Activated CD8-positive, alpha-beta memory T cell treated with anti-CD3 and anti-CD28 coated beads for 1 hour (primary cell): ENCODE measurements around the gene PLAC9.
A peak's percentile ranks its signal among the peaks of the same experiment; 100 is the strongest.

Experiments
- DNase-seq, 2 donors: peaks; one replicate each; pipeline ENCODE4 v3.0.0-alpha.2; 2020; ENCODE audit warnings: low read depth in 1 of 2; ENCODE audit errors: extremely low read depth in 1 of 2

PLAC9 gene

DNA sequence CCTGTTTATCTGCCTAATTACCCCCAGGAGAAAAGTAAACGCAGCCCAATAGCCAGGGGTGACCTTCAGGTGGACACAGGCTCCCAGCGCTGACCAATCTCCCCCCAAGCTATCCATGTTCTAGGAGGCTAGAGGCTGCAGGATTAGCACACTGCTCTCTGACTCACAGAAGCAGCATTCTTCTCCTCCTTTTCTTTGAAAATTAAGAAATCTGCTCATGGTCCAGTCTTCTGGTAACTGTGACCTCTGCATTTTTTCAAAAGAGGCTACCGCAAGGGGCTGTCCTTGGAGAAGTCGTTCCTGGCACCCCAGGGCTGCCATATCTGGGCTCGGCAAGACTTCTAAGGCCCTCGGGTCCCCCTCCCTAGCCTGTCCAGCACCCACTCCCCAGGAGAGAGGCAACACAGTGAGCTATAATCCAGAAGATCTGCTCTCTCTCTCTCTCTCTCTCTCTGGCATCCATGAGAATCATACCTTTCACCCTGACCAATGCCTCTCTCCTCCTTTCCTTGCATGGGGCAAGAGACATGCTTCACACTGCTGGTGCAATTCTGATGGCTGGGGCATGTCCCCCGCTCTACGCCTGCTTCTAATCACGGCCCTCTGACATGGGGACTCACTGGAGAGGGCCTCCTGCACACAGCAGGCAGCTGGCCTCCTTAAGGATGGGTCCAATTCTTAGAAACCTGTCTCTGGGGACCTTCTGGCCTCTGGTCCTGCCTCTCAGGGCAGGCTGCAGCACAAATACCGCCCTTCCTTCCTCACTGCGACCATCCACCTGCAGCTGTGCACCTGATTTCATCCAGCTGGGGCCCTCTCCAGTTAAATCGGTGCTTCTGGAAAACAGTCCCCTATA, 45.5 kb downstream of the PLAC9 start:
- no peak for DNase-seq

DNA sequence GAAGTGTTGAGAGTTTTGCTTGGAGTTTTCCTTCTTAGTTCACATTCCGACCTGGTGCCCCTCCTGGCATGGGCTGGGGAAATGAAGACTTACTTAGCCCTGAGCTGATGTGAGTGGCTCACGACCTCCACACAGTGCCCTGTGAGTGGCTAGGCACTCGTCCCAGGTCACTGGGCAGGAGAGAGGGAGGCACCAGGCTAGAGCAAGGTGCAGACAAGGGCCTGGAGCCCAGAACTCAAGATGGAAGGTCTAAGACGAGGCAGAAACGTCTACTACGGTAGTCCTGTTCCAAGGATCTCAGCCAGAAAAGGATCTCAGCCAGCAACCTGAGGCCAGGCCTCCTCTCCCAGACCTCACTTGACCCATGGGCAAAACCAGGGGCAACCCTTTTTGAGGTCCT, 50.5 kb downstream of the PLAC9 start:
- no peak for DNase-seq

DNA sequence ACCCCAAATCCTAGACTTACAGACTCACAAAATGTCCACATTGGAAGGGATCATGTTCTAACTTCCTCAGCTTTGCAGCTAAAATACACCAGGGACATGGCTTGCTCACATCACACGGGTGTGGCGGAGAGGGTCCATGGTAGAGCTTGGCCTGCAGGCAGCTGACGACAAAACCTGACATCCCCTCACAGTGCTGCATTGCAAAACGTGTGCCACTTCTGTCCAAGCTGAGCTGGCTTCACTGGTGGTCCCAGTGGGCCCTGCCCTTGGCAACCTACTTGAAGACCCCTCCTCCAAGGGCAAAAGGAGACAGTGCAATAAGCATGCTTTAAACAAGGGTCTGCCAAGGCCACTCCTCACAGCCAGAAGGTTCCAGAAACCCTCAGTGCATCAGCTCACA, 50.9 kb downstream of the PLAC9 start:
- DNase-seq: no peak

DNA sequence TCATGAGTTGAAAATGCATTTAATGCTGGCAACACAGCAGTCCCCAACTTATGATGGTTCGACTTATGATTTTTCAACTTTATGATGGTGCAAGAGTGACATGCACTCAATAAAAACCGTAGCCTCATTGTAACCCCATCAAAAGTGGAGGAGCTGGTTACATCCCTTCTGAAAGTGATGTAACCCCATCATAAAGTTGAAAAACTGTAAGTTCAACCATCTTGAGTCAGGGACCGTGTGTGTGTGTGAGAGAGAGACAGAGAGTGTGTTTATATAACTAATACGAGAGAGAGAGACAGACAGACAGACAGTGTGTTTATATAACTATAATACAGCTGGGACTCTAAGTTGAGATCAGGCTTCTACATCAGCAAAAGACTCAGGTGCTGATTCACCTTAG, 51.8 kb downstream of the PLAC9 start:
- no peak for DNase-seq

DNA sequence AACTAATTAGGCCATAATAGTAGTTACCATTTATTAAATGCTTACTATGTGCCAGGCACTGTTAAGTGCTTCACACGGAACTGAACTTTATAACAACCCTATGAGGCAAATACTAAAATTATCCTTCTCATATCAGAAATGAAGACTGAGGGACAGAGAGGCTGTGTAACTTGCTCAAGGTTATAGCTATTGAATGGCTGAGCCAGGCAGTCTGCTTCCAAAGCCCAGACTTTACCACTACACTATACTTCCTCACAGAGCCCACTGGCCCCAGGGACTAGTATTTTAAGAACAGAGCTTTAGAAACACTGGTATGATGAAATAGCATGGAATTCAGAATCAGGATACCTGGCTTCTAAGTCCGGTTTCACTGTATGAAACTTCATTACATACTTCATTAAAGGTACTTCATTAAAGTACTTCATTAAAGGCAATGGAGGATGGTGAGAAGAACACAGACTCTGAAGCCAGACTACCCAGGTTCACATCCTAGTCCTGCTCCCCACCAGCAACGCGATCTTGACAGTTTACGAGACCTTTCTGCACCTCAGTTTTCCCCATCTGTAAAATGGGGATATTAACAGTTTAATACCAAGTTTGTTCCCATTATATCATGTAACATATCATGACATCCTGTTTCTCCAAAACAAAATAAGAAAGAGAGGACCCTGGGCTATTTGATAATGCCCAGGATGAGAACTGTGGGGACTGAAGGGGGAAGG, 53.2 kb downstream of the PLAC9 start:
- DNase-seq: no peak

DNA sequence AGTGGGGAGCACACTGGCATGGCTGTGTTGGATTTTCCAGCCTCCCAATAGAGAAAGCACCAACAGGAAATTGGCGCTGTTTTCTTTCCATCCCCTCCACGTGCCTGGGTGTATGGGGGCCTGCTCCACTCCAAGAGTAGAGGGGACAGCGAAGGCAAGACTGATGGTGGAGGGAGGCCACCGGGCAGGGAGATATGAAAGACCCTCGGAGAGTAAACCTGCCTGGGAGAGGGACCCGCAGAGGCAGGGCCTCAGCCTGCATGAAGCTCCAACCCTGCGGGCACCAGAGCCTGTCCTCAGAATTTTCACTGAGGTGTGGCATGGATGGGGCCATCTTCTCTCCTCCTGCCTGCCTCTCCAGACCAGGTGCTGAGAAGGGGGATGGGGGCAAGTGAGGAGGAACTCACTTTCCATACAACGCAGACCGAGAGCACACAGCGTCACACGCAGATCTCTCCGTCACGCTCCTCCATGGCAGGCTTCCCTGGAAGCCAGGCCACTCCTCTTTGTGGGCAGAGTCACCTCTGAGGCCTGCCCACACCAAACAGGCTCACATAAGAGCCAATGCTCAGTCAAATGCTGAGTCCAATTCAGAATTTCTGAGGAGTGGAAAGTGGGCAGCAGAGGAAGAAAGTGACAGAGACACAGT, 54.0 kb downstream of the PLAC9 start:
- no peak for DNase-seq

DNA sequence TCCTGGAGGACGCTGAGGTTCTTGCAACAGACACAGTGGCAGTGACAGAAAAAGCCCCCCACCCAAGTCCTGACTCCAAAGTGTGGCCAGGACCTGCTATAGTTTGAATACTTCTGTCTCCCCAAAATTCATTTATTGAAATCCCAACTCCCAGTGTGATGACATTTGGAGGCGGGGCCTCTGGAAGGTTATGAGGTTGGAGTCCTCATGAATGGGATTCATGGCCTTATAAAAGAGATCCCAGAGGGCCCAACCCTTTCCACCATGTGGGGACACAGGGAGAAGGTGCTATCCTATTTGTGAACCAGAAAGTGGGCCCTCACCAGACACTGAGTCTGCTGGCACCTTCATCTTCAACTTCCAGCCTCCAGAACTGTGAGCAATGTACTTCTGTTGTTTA, 54.5 kb downstream of the PLAC9 start:
- DNase-seq: no peak

DNA sequence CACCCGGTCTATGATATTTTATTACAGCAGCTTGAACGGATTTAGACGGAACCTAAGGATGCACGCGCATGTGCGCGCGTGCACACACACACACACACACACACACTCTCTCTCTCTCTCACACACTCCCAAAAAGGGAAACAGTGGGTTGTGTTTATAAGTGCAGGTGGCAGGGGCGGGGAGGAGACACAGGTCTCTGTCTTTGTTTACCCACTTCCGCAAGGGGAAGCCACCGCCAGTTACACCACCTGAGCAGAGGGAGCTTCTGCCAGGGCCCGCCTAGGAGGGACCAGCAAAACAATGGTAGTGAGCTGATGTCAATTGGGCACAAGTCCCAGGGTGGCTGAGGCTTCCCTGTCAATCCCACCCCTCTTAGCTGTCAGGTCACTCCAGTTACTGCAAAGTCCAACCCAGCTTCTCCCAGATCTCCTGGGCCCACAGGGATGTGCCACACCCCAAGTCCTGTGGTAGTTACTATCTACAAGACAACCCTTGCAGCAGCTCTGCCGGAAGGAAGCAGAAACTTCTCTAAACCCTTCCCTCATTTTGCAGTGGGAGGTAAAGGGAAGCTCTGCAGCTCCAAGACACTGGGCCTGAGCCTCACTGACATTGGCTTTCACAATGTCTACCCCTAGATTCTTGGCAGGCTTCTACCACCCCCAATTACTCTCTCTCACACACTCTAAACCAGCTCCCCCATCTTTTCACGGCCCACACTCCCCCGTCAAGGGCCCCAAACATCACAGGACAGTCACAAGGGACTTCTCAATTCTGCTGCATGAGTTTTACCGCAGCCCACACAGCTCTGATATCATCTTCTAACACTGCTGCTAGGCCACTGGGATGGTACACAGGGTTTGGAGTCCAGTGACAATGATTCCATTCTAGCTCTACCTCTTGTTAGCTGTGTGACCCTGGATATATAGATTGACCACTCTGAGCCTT, 55.2 kb downstream of the PLAC9 start:
- DNase-seq: peak; percentile 45 to 54

DNA sequence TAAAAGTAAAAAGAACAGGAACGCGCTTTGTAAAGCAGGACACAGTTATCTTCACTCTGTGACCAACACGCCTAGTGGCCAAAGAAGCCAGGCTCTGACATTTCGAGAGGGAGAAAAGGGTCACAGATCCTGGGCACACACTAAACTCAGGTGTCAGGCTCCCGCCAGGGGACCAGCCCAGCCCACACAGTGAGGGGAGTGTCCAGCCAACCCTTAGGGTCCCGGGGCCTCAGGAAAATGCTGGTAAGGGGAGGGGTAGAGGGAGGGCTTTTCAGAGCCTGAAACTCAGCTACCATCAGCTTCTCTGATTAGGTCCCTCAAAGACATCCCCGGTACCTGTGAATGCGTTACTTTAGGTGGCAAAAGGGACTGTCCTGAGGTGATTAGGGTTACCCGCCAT, 56.2 kb downstream of the PLAC9 start:
- no peak for DNase-seq

DNA sequence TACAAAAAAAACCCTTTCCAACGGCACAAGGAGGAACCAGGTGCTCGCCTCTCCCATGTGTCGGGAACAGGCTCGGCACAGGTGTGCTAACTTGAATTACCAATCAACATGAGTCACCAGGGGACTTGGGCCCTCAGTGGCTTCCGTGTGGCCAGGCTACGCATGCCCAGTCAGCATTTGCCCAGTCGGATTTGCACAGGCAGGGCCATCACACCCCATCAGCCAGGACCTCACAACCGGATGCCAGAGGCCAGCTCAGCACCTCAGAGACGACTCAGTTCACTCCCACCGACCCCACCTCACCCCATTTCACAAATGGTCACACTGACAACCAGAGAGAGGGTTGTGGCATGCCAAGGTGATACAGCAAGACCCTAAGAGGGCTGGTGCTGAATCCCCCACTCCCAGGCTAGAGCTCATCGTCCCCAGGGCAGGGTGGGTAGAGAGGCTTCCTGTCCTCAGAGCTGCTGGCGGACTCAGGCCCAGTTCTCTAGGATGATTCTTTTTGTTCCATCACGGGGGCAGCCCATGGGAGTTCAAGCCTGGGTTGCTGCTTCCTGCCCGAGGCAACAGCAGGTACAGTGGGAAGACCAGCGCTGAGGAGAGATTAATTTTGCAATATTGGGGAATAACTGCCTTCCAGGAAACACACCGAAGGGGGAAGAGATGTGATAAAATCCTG, 59.2 kb downstream of the PLAC9 start:
- DNase-seq: no peak

DNA sequence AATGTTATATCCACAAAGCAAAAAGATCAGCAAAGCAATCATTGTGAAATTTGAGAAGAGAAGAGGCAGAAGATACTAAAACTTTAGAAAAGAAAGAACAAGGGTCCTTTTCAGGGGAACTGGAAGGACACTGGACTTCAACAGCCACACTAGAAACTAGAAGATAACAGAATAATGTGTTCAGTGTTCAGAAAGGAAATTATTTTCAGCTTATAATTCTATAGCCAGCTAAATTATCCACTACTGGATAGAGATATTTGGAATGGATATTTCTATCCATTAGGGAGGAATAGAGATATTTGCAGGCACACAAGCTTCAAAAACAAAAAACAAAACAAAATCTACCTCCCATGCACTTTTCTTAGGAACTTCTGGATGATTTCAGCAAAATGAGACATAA, 60.0 kb downstream of the PLAC9 start:
- no peak for DNase-seq

DNA sequence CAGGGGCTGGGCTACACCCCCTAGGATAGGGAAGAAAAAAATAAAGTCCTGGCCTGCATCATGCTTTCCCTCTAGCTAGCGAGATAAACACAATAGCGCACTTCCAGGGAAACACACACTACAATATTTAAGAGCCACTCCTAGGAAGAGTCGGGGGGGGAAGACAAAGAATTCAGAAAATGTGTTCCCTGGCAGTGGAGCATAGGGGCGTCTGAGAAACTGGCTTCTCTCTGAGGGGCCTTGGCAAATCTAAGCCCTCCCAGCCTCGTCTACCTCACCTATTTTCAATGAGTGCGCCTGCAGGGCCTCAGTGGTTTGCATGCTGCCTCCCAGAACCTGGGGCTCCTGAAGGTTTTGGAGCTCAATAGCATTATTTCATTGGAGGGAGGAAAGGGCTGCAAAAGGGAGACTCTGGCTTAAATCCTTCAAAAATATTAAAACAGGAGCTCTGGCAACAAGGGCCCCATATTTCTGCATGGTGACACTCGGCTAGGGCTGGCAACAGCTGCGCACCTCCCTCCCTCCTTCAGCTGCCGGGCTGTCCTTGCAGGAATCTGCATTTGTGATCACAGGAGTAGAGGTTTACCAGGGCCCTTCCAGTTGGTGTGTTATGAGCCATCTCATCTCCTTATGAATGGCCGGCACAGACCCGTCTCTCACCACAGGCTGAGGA, 62.0 kb downstream of the PLAC9 start:
- DNase-seq: no peak
